Measurements from ENCODE around the gene NCOA1.

DNA sequence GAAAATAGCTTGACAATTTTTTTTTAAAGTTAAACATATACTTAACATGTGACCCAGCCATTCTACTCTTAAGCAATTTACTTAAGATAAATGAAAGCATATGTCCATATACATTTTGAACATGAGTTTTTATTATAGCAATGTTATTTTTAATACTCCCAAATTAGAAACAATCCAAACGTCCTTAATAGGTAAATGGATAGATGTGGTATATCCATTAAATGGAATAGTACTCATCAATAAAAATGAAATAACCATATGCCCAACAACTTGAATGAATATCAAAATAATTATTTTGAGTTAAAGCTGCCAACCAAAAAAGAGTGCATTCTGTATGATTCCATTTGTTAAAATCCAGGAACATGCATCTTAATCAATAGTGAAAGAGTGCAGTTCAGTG is 29.1 kb downstream of the NCOA1 start:
- TF ChIP-seq, protein P1, sequence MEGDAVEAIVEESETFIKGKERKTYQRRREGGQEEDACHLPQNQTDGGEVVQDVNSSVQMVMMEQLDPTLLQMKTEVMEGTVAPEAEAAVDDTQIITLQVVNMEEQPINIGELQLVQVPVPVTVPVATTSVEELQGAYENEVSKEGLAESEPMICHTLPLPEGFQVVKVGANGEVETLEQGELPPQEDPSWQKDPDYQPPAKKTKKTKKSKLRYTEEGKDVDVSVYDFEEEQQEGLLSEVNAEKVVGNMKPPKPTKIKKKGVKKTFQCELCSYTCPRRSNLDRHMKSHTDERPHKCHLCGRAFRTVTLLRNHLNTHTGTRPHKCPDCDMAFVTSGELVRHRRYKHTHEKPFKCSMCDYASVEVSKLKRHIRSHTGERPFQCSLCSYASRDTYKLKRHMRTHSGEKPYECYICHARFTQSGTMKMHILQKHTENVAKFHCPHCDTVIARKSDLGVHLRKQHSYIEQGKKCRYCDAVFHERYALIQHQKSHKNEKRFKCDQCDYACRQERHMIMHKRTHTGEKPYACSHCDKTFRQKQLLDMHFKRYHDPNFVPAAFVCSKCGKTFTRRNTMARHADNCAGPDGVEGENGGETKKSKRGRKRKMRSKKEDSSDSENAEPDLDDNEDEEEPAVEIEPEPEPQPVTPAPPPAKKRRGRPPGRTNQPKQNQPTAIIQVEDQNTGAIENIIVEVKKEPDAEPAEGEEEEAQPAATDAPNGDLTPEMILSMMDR (IDR thresholded peaks at IDR 0.05; ENCODE audit: extremely low read depth in 1 of 2, insufficient read depth in 1 of 2, low read depth in 1 of 2, low read length in 2 of 2): no peak
- TF ChIP-seq EZH2 (IDR thresholded peaks at IDR 0.05; ENCODE audit: borderline replicate concordance, low read depth, low read length, severe bottlenecking): no peak
- no peak for TF ChIP-seq MYC (IDR thresholded peaks at IDR 0.05; ENCODE audit: low read depth, low read length)
- no peak for TF ChIP-seq POLR2A (IDR thresholded peaks at IDR 0.05; ENCODE audit: low read depth, low read length)
- TF ChIP-seq JUN (IDR thresholded peaks at IDR 0.05; ENCODE audit: borderline replicate concordance, insufficient read depth, insufficient read length, low read depth): no peak
- no peak for TF ChIP-seq POLR2AphosphoS5 (IDR thresholded peaks at IDR 0.05; ENCODE audit: insufficient read depth, low read depth, low read length)
- TF ChIP-seq MAX (IDR thresholded peaks at IDR 0.05; ENCODE audit: insufficient read depth, insufficient read length): no peak
- TF ChIP-seq GATA2 (IDR thresholded peaks at IDR 0.05; ENCODE audit: insufficient read depth, insufficient read length, low read depth, low read length): no peak

Data from endothelial cell of umbilical vein (primary cell).